HepG2 (cell line): ENCODE measurements around the gene EMILIN3. TPM values are rescaled to one million over a fixed set of nuclear protein-coding genes. Genes with fewer than 3 reads are reported as not detected.

Experiments
- ATF4 ChIP-seq, 2 experiments: fragments of 450-650 bp in 1 of 2; sonication (generic) in 1 of 2; formaldehyde crosslinking; IDR thresholded peaks; 2 replicates each; pipeline versions ENCODE4 v1.5.0 to v1.8.0; 2020 to 2022; ENCODE audit warnings: mild to moderate bottlenecking in 1 of 2, missing genetic modification reagents in 1 of 2
- CBX2 ChIP-seq, 2 experiments: fragments of 200-600 bp in 1 of 2; sonication (generic); formaldehyde crosslinking in 1 of 2; IDR thresholded peaks; 2 replicates each; pipeline versions ENCODE4 v1.7.0 to v1.8.1; 2018 to 2022; ENCODE audit warnings: low read depth in 2 of 2, low read length in 1 of 2, mild to moderate bottlenecking in 1 of 2, missing genetic modification reagents in 1 of 2
- E2F1 ChIP-seq: sonication (generic); formaldehyde crosslinking; IDR thresholded peaks from 2 replicates; pipeline ENCODE4 v1.5.0; 2020; ENCODE audit warnings: missing genetic modification reagents
- NR2F1 ChIP-seq, 2 experiments: fragments of 450-650 bp in 1 of 2; formaldehyde crosslinking in 1 of 2; IDR thresholded peaks; 2 replicates each; pipeline versions ENCODE4 v1.5.0 to v1.6.1; 2016 to 2020; ENCODE audit warnings: mild to moderate bottlenecking in 1 of 2, missing compliant biosample characterization in 1 of 2, missing genetic modification reagents in 1 of 2, moderate library complexity in 1 of 2
- NRL ChIP-seq: sonication (generic); formaldehyde crosslinking; IDR thresholded peaks from 2 replicates; pipeline ENCODE4 v1.5.0; 2020; ENCODE audit warnings: missing genetic modification reagents, mild to moderate bottlenecking, moderate library complexity, borderline replicate concordance
- XBP1 ChIP-seq: sonication (generic); formaldehyde crosslinking; IDR thresholded peaks from 2 replicates; pipeline ENCODE4 v1.5.0; 2020; ENCODE audit warnings: missing genetic modification reagents
- ZBTB49 ChIP-seq: sonication (generic); formaldehyde crosslinking; IDR thresholded peaks from 2 replicates; pipeline ENCODE4 v1.4.0; 2020; ENCODE audit warnings: missing genetic modification reagents, borderline replicate concordance
- ZFY ChIP-seq: sonication (generic); formaldehyde crosslinking; IDR thresholded peaks from 2 replicates; pipeline ENCODE4 v1.4.0; 2020; ENCODE audit warnings: missing genetic modification reagents
- ZNF350 ChIP-seq: sonication (generic); formaldehyde crosslinking; IDR thresholded peaks from 2 replicates; pipeline ENCODE4 v1.4.0; 2020; ENCODE audit warnings: mild to moderate bottlenecking, low read depth, missing genetic modification reagents, borderline replicate concordance
- ZNF430 ChIP-seq: sonication (generic); formaldehyde crosslinking; IDR thresholded peaks from 2 replicates; pipeline ENCODE4 v1.9.0; 2021; ENCODE audit warnings: mild to moderate bottlenecking, missing genetic modification reagents
- ZNF619 ChIP-seq: sonication (generic); formaldehyde crosslinking; IDR thresholded peaks from 2 replicates; pipeline ENCODE4 v1.4.0; 2020; ENCODE audit warnings: mild to moderate bottlenecking, missing genetic modification reagents
- ZNF629 ChIP-seq: sonication (generic); formaldehyde crosslinking; conservative IDR thresholded peaks from 2 replicates; pipeline ENCODE4 v1.5.0; 2020; ENCODE audit warnings: missing genetic modification reagents
- polyA plus RNA-seq, 8 experiments: library from polyadenylated mRNA; depleted of rRNA in 3 of 8; stranded (reverse) in 7 of 8; unstranded in 1 of 8; fragments of >200 nt; fragmentation: Illumina TruSeq in 4 of 8; extraction: Trizol in 4 of 8; gene quantifications; 2 replicates each; pipeline versions ENCODE4 v1.2.1 to v1.2.3, GENCODE V29; 2011 to 2016; ENCODE audit warnings: low read depth in 4 of 8, missing spikeins in 1 of 8, mixed read lengths in 1 of 8; ENCODE audit not compliant: insufficient read depth in 1 of 8
- total RNA-seq, 5 experiments: library from RNA; depleted of rRNA; stranded (reverse); fragments of >200 nt; fragmentation: Illumina TruSeq; extraction: Trizol; gene quantifications; 2 replicates each; pipeline ENCODE4 v1.2.3, GENCODE V29; 2016; ENCODE audit warnings: low read depth in 1 of 5
- TF ChIP-seq, protein P1 (sequence below): sonication (generic); formaldehyde crosslinking; IDR thresholded peaks from 2 replicates; pipeline ENCODE4 v1.5.0; 2020; ENCODE audit warnings: missing genetic modification reagents, mild to moderate bottlenecking, borderline replicate concordance
- TF ChIP-seq, protein P2 (sequence below): IDR thresholded peaks from 2 replicates; pipeline ENCODE4 v1.6.1; 2012; ENCODE audit warnings: inconsistent platforms
- TF ChIP-seq, protein P3 (sequence below): sonication (generic); formaldehyde crosslinking; IDR thresholded peaks from 2 replicates; pipeline ENCODE4 v1.4.0; 2020; ENCODE audit warnings: missing genetic modification reagents, mild to moderate bottlenecking, borderline replicate concordance

Gene EMILIN3
- total and polyA plus RNA-seq, 2 of the 13 experiments (the other 11 are each of a cell fraction or from before 2014, with no cell fraction given), result 0.25 to 0.29 TPM

- 0 out of 4 replicates have a peak, but pooled peaks of 1 of the 2 experiments have one; percentile 3 for TF ChIP-seq NR2F1 (CRISPR knock-in tag; IDR thresholded peaks at IDR 0.05)
- TF ChIP-seq, protein P1, sequence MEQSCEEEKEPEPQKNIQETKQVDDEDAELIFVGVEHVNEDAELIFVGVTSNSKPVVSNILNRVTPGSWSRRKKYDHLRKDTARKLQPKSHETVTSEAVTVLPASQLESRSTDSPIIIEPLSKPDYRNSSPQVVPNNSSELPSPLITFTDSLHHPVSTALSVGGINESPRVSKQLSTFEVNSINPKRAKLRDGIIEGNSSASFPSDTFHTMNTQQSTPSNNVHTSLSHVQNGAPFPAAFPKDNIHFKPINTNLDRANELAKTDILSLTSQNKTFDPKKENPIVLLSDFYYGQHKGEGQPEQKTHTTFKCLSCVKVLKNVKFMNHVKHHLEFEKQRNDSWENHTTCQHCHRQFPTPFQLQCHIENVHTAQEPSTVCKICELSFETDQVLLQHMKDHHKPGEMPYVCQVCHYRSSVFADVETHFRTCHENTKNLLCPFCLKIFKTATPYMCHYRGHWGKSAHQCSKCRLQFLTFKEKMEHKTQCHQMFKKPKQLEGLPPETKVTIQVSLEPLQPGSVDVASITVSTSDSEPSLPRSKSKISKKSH (CRISPR knock-in tag), result peak; percentile 65; the same call in 1 of the 2 replicates
- TF ChIP-seq ZNF350 (CRISPR knock-in tag), result peak; percentile 61; the same call in 1 of the 2 replicates
- TF ChIP-seq NRL, result peak; percentile 76; the same call in 1 of the 2 replicates
- TF ChIP-seq, protein P2, sequence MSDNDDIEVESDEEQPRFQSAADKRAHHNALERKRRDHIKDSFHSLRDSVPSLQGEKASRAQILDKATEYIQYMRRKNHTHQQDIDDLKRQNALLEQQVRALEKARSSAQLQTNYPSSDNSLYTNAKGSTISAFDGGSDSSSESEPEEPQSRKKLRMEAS, result peak; percentile 97
- TF ChIP-seq, protein P3, sequence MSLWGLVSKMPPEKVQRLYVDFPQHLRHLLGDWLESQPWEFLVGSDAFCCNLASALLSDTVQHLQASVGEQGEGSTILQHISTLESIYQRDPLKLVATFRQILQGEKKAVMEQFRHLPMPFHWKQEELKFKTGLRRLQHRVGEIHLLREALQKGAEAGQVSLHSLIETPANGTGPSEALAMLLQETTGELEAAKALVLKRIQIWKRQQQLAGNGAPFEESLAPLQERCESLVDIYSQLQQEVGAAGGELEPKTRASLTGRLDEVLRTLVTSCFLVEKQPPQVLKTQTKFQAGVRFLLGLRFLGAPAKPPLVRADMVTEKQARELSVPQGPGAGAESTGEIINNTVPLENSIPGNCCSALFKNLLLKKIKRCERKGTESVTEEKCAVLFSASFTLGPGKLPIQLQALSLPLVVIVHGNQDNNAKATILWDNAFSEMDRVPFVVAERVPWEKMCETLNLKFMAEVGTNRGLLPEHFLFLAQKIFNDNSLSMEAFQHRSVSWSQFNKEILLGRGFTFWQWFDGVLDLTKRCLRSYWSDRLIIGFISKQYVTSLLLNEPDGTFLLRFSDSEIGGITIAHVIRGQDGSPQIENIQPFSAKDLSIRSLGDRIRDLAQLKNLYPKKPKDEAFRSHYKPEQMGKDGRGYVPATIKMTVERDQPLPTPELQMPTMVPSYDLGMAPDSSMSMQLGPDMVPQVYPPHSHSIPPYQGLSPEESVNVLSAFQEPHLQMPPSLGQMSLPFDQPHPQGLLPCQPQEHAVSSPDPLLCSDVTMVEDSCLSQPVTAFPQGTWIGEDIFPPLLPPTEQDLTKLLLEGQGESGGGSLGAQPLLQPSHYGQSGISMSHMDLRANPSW (CRISPR knock-in tag), result no peak
- TF ChIP-seq ZNF619 (CRISPR knock-in tag), result 0 out of 2 replicates have a peak, but pooled peaks have one; percentile 45
- no peak for TF ChIP-seq ZBTB49 (CRISPR knock-in tag)
- TF ChIP-seq ZNF629 (CRISPR knock-in tag), result no peak
- TF ChIP-seq ZFY (CRISPR knock-in tag), result 0 out of 2 replicates have a peak, but pooled peaks have one; percentile 35
- peak; percentile 74; the same call in 1 of the 2 replicates for TF ChIP-seq ZNF430
- peak; percentile 74; the same call in 1 of the 2 replicates for TF ChIP-seq XBP1 (CRISPR knock-in tag)
- no peak for TF ChIP-seq E2F1 (CRISPR knock-in tag)
- 0 out of 4 replicates have a peak, but pooled peaks of 1 of the 2 experiments have one; percentile 12 for TF ChIP-seq ATF4 (CRISPR knock-in tag; IDR thresholded peaks at IDR 0.05)
- TF ChIP-seq CBX2 (IDR thresholded peaks at IDR 0.05; ENCODE audit: low read depth, low read length), result 0 out of 2 replicates have a peak, but pooled peaks have one; percentile 20
- TF ChIP-seq CBX2 (CRISPR knock-in tag; IDR thresholded peaks at IDR 0.05; ENCODE audit: low read depth), result no peak
These were observed 36.9 kb downstream of the EMILIN3 start (continued) for GRCh38 chr20:41329435-41330342.
